Activated CD4-positive, CD25-positive, alpha-beta regulatory T cell treated with anti-CD3 and anti-CD28 coated beads, Interleukin-2, amount 50 U/mL, for 72 hours (primary cell): ENCODE measurements around the gene MAP3K4.

Experiments used
- DNase-seq: peaks from one replicate; pipeline ENCODE4 v3.0.0; 2021

The MAP3K4 gene

DNA sequence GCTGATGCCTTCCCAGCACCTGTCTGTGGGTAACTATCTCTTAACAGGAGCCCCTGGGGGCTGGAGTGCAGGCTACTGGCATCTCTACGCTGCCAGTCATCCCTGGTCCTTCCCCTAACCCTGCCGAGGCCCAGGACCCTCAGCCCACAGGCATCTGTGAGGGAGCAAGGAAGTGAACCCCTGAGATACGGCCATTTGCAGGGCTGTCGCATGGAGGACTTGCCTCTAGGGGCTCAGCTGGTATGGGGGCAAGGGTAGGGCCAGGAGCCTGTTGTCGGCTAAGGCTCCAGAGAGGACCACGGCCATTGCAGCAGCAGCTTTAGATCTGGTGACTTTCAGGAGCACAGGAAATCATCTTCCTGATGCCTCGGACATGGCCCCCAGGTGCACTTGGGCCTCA, 49.7 kb downstream of the MAP3K4 start:
- no peak for DNase-seq

DNA sequence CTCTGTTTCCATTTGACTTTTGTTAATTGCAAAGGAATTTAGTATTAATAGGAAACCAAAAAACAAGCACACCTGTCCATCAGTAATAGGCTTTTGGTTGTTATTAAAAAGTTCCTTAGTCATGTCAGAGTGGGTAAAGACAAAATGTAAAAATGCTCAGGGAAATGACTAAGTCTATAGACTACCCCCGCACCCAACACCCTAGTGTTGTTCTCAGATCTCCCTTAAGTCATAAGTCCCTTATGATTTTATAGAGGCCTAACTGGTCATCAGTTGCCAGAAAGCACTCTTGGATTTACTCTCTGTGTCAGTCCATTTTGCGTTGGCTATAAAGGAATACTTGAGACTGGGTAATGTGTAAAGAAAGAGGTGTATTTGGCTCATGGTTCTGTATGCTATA, 52.8 kb downstream of the MAP3K4 start:
- DNase-seq, result no peak

DNA sequence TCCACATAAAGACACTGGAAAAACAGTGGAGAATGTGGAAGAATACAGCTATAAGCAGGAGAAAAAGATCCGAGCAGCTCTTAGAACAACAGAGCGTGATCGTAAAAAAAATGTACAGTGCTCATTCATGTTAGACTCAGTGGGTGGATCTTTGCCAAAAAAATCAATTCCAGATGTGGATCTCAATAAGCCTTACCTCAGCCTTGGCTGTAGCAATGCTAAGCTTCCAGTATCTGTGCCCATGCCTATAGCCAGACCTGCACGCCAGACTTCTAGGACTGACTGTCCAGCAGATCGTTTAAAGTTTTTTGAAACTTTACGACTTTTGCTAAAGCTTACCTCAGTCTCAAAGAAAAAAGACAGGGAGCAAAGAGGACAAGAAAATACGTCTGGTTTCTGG, 57.1 kb downstream of the MAP3K4 start:
- DNase-seq, result no peak

DNA sequence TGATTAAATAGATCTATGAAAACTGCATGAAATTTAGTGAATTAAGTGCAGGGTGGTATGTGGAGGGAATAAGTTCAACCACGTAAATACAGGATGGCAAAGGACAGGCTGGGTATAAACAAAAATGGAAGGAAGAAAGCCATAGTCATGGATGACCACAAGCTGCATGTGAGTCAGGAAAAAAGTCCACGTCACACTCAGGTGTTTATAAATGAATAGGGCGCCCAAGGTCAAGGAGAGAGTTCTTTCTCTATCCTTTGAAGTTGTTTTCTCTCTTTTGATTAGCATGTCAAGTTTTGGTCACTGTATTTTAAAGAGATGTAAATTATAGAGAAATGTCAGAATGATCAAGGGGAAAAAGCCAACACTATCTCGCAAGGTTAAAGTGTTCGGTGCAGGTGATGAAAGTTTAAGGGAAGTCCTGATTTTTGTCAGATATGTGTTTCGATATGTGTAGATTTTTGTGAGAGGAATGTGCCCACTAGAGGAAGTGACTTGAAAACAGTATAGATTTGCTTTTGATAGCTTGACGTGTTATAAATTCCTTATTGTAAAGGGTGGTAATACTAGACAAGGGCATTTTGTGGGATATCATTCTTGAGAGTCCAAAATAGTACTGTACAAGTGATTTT, 58.7 kb downstream of the MAP3K4 start:
- DNase-seq, result no peak

DNA sequence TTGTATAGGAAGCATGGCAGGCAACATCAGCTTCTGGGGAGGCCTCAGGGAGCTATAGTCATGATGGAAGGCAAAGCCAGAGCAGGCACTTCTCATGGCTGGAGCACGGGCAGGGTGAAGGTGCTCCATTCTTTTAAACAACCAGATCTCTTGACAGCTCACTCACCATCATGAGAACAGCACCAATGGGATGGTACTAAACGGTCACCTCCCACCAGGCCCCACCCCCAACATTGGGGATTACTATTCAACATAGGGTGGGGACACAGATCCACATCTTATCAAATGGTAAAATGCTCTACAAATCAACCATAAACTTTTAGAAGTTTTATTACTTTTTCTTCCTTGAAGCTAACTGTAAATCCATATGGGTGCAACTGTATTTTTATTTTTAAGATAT, 61.5 kb downstream of the MAP3K4 start:
- no peak for DNase-seq

DNA sequence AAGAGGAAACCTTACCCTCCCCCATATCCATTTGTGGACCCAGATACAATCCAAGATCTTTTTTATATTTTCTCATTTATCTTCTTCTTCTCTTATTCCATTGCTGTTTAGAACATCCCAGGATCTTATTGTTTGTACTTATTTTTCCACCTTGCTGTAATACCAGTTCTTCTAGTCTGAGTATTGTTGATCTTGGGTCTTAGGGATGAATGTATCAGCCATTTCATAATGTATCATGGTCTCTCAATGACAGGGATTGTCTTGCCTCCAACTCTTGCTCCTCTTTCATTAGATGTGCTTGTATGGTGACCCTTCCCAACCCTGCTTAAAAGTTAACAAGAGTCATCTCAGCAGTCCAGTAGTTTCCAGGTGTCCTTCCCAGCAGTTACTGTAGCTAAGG, 63.3 kb downstream of the MAP3K4 start:
- DNase-seq, result no peak

DNA sequence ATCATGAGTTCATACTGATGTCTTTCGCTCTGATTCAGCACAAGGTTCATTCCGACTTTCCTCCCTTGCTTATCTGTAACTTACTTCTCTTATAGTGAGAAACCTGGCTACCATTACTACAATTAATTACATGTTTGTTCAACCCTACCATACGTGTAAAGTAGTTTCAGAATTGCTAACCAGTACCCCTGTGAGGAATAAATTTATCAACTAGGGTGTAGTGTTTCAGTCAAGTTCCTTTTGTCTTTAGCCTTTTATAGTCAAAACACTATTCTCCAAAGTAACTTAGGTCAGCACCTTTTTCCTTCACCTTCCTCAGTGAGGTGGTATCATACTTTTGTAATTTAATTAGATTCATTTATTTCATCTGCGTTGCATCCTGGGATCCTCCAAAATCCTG, 64.9 kb downstream of the MAP3K4 start:
- no peak for DNase-seq

DNA sequence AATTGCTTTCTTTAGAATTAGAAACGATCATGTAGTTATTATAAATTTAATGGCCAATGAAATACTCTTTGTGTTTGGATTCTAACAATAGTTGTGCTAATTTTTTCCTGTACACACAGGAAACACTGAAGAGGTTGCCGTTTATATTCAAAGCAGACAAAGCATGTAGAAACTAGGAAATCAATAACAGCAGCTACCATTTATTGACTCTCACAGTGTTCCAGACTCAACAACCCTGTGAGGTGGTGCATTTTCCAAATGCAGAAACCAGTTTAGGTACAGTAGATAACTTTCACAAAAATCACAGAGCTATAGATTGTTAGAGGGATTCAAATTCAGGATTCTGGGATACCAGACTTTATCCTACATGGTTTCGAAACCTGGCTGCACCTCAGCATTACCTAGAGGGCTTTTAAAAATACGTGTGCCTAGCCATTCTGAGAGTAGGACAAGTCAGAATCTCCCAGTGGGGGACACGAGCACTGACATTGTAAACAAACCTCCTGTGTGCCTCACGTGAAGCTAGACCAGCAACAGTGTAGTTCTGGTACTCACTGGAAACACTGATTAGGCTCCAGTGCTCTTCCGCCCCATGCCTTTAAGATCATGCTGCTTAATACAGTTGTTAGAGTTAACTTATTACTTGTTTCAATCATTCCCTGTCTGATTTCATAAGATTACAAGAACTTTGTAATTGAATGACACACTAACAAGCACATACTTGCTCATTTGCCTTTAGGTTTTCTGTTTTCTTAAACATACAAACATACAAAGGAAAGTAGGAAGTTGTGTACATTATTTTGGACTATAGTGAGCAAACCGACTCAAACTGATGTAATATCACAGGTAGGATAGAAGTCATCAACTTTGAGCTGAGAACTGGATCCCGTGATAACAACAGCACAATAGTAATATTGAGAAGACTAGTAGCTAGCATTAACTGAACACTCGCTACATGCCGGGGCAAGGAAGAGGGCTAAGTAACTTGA, 65.8 kb downstream of the MAP3K4 start:
- no peak for DNase-seq

DNA sequence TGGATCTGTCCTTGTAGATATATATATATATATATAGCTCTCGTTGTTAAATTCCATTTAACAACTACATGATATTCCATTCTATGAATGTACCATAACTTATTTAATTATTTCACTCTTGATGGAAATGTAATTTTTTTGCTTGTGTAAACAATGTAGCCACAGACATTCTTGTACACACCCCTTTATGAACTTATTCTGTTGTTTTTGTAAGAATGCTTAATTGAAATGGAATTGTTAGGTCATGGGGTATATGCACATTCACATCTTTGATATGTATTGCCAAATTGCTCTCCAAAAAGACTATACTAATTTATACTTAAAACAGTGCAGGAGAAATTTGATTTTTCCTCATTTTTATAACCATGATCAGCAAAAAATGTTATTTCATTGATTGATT, 67.2 kb downstream of the MAP3K4 start:
- no peak for DNase-seq

DNA sequence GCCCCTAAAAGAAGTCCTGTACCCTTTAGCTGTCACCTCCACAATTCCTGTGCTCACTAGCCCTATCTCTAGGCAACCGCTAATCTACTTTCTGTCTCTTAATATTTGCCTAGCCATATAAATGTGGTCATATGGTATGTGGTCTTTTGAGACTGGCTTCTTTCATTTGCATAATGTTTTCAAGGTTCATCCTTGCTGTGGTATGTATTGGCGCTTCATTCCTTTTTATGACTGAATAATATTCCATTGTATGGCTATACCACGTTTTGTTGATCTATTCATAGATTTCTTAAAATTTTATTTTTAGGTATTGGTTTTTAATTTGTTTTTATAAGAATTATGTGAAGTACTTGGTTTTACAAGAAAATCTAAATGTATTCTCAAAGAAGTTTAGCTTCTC, 70.0 kb downstream of the MAP3K4 start:
- no peak for DNase-seq

DNA sequence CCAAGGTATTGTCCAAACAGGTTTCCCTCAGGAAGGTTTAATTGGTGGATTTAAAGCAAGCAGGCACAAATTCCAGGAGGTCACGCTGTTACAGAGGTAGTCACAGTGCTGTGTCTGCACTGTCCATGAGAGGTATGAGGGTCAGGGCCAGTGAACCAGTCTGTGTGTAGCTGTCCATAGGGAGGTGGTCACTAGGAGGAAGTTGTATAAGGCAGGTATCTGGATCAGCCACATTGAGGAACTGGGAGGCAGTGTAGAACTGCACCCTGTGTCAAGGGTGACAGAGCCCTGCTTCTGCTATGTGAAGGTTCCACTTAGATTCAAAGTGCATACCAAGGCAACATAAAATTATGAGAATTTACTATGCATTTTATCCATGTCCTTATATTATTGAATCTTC, 73.3 kb downstream of the MAP3K4 start:
- DNase-seq, result no peak

DNA sequence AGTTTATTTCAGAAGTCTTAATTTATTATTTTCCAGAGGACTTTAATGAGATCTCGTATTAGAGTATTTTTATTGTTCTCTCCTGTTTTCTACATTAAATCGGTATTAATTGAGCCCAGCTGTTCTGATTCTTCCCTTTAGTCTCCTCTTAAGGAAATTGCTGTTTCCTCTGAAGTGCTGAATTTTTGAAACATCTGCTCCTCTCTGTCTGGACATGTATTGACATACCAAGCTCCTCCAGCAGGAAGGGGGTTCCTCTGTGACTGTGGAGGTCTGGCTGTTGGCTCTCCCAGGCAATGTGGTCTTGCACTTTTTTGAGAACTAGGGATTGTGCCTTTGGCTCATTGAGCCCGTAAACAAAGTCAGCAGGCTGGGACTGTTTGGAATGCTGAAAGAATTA, 74.9 kb downstream of the MAP3K4 start:
- no peak for DNase-seq

DNA sequence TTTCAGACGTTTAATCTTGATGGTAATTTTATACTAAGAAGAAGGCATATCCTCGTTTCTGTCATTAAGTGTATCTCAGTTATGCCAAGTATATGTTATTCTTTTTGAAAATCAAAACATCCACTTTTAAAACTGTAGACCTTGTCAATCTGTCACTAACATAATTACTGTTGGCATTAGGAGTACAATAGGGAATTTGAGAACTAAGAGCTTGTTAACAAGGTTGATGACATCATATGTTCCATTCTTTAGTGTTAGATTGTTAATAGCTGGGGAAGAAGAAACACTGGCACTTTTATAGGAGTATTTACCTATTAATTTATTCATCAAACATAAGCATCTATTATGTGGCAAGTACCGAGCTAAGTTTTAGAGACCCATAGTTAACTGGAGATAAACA, 76.2 kb downstream of the MAP3K4 start:
- no peak for DNase-seq

DNA sequence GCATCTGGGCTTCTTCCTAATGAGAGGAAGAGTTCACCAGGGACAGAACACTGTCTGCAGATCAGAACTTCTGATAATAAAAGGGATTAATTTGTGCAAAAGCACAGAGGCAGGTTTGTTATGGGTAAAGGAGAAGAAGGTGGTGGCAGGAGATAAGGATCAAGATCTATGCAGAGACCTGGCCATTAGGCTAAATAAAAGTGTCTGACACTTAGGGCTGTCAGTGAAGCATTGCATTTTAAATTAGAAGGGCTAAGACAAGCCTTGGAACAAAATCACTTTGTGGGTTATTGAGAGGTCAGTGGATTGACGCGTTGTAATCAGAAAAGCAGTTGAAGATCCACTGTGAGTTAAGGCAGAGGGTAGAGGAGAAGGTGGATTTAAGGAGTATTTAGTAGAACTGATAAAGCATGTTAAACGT, 76.8 kb downstream of the MAP3K4 start:
- no peak for DNase-seq

DNA sequence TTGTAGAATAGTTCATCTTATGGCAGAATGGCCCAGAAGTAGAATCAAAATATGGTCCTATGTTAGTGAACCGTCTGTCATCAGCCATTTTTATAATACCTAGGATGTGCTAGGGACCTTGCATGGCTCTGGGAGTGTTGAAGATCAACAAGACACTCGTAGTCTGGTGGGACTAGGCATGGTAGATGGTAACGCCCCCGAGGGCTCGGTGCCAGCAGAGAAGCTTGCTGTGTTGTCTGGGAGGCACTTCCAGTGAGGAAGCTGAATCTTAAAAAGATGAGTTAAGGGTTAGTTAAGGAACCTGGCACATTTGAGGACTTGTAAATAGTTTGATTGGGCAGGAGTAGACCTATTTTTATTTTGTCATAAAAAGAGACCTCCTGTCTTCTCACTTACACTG, 82.4 kb downstream of the MAP3K4 start:
- DNase-seq, result no peak

DNA sequence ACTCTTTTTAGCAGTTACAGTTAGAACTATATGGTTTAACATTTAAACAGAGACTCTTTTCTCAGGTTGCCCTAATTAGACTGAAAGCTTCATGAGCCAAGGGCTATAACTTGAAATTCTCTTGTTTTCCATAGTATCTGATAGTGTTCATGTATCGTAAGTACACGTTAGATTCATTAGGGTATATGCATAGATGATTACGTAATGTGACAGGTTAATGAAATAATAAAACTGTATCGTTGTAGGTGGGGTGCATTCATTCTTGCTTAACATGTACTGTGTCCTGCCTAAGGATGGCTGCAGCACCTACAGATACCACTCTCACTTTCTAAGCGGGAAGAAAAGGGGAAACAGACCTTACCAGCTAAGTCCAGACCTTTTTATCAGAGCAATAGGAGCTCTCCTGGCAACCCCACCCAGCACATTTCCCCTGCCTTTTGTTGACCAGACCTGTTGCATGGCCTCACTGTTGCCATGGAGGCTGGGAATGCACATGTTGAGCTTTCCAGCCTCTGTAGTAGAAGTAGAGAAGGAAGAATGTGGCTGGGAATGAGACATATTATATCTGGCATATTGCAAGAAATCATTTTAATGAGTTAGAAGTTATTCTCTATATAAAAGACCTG, 83.0 kb downstream of the MAP3K4 start:
- DNase-seq, result no peak

DNA sequence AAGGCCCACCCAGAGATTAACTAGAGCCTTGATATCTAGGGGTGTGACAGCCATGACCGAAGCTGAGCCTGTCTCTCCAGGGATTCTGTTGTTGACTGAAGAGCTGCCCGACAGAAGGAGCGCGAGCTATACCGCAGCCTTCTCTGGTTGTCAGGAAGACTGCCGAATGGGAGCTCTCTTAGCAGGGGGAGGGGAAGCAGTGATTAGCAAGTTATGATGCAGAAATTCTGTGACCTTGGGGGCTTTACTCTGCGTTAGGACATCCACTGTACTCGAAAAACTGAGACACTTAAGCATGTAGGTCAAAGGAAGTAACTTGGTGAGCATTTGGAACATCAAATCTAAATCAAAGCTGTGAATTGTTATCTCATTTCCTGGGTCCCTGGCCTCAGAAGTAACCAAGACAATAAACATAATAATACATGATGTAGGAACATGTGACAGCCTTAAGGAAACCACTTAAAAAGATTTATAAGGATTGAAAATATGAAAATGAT, 84.7 kb downstream of the MAP3K4 start:
- DNase-seq, result no peak

DNA sequence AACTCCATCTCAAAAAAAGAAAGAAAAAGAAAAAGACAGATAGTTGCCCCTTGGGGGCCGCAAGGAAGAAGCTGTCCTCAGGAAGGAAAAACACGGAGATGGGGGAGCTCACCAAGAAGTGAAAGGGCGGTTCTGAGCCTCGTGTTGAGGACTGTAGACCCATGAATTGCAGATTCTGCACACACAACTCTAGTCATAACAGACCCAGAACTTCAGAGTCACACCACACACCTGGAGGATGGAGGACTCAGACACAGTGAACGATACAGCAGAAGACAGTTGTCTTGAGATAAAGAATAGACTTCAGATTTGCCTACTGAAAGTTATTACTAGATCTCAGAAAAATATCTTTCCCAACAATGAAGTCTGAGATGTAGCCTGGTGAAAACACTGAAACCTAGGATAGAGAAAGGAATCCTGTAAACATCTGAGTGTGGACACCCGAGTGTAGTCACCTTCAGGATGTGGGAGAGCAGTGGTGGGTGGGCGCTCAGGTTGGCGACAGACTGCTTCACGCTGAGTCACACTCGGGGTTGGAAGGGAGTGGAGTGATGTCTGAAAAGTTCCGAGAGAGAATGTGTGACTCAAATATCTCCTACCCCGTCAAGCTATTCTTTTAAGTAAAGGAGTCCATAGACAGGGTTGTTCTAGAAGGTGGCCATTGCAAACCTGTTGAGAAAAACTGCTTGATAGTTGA, 88.1 kb downstream of the MAP3K4 start:
- no peak for DNase-seq

DNA sequence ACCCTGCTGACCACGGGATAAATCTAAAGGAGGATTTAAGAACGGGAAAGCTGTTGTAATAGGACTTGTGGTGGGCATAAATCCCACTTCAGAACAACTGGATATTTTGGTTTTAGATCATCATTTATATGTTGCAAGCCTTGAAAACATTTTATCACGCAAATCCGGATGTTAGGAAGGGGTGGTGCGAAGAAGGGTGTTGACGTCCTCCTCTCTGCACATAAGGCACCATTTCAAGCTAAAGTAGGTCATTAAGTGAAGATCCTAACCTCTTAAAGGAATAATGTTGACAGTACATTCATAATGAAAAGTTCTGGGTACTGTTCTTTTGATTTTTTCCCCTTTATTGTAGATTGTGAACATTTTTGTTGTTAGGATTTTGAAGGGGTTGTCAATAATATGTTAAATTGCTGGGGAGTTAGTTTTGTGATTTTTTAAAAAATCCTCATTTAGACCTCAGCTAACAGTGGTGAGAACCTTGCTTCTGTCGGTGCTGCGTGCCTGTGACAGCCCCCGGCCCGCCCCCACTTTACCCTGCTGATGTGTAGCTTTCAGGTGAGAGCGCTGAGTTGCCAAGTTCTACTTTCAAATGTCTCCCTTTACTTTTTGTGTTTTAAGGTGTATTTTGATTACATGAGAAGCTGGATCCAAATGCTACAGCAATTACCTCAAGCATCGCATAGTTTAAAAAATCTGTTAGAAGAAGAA, 88.8 kb downstream of the MAP3K4 start:
- no peak for DNase-seq

DNA sequence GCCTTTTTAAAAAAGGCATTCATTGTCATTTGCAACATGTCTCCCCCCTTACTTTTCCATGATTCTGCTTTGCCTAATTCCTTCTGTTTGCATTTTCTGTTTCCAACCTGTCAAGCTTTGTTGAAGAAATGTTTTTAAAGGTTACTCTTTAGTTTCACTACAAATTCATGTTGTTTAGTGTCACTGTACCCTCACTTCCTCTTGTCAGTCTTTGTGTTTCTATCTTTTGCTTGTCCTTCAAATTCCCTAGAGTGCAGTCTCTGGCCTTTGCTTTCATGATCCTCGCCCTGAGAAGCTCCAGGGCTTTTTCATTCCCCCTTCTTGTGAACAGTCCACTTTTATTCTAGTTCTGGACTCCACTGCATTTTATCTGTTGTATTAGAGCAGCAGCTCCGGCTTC, 90.6 kb downstream of the MAP3K4 start:
- no peak for DNase-seq

DNA sequence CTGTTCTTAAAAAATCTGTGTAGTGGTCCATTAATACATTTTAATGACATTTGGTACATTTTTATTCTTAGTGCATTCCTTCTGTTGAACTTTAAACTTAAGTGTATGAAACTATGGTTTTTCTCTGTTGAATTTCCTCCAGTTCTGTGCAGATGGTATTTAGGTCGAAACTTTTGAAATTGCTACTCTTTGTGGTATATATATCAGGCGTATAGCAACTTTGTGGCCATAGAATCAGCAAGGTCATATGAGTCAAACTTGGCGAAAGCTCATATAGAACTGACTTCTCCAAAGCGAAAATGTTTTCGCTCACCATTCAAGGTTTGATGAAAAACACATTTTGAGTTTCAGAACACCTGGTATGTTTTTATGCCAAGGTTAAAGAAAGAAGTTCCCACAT, 93.7 kb downstream of the MAP3K4 start:
- DNase-seq, result no peak

DNA sequence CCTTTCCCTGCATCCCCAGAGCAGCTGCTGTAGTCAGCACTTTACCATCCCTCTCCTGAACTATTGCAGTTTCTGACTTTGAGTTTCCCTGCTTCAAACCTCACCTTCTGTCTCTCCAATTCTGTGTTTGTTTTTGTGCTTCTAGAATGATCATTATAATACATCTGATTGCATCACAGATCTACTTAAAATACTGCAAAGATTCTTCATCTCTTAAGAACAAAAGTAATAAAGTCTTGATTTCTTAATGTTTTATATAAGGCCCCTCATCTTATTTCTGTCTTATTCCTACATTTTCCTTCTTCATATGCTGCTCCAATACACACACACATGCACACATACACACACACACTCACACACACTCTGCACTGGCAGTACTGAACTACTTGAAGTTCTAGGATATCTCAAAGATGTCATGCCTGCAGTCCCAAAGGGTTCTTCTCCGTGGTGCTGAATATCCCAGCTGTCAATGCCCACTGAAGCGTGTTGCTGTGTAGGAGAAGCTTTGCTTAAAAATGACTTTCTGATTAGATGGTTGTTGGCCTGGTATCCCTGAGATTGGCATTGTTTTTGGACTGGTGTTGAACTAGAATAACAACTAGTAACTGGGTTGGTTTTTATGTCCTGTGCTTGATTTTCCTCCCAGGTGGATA, 97.2 kb downstream of the MAP3K4 start:
- no peak for DNase-seq
